Heart left ventricle (tissue), 16 donors: ENCODE results near the gene TMEM100. TPM values are rescaled to one million over a fixed set of nuclear protein-coding genes. Genes with fewer than 3 reads are reported as not detected.

Experiments used
- ATAC-seq, 4 donors: fragments of 200-7000 bp; cut with Tn5 transposase; one replicate each; pipeline ENCODE4 v1.9.1; 2020 to 2022; ENCODE audit warnings: moderate library complexity in 4 of 4, mild to moderate bottlenecking in 3 of 4, moderate number of reproducible peaks in 1 of 4
- DNase-seq, 5 donors: peaks; one replicate each; pipeline ENCODE4 v3.0.0-alpha.2; 2020
- H3K27ac ChIP-seq, 12 donors: fragments of 200-600 bp; sonication (generic) in 4 of 12; one replicate each; pipeline versions ENCODE4 v1.5.0 to v1.8.0; 2016 to 2022; ENCODE audit warnings: mild to moderate bottlenecking in 2 of 12
- H3K27me3 ChIP-seq, 9 donors: fragments of 200-600 bp; sonication (generic) in 2 of 9; one replicate each; pipeline versions ENCODE4 v1.5.1 to v1.8.0; 2016 to 2022; ENCODE audit warnings: mild to moderate bottlenecking in 3 of 9
- H3K36me3 ChIP-seq, 9 donors: fragments of 200-600 bp; sonication (generic) in 2 of 9; one replicate each; pipeline versions ENCODE4 v1.5.0 to v1.8.0; 2018 to 2022; ENCODE audit warnings: mild to moderate bottlenecking in 2 of 9
- H3K4me1 ChIP-seq, 12 donors: fragments of 200-600 bp; sonication (generic) in 4 of 12; one replicate each; pipeline versions ENCODE4 v1.5.0 to v1.8.0; 2016 to 2022; ENCODE audit warnings: mild to moderate bottlenecking in 3 of 12
- H3K4me3 ChIP-seq, 12 donors: fragments of 200-600 bp; sonication (generic) in 4 of 12; one replicate each; pipeline versions ENCODE4 v1.5.0 to v1.8.0; 2017 to 2022; ENCODE audit warnings: mild to moderate bottlenecking in 9 of 12, moderate library complexity in 4 of 12
- H3K9me3 ChIP-seq, 12 donors: fragments of 200-600 bp; sonication (generic) in 4 of 12; one replicate each; pipeline versions ENCODE4 v1.5.0 to v1.8.0; 2016 to 2022; ENCODE audit warnings: mild to moderate bottlenecking in 1 of 12
- CTCF ChIP-seq, 12 donors: fragments of 200-600 bp; sonication (generic) in 4 of 12; IDR thresholded peaks; one replicate each; pipeline versions ENCODE4 v1.5.0 to v1.8.0; 2018 to 2022; ENCODE audit warnings: antibody characterized with exemption in 12 of 12, mild to moderate bottlenecking in 5 of 12
- POLR2A ChIP-seq, 2 donors: fragments of 450-650 bp; IDR thresholded peaks; one replicate each; pipeline ENCODE4 v1.6.1; 2017; ENCODE audit warnings: antibody characterized with exemption in 2 of 2, mild to moderate bottlenecking in 2 of 2, moderate library complexity in 2 of 2
- WGBS, 4 donors: extraction: QIAGEN DNeasy Blood & Tissue Kit in 2 of 4; methylation state at CpG; one replicate each; pipeline versions ENCODE4 v1.1.5 to v1.1.7; 2013 to 2018; 5-methylcytosine and 5-hydroxymethylcytosine counted together
- intact Hi-C, 10 donors: fragments of 100-400 bp; cut with DNase I; formaldehyde crosslinking; loops; one replicate each; pipeline versions ENCODE4 v1.11.1 to v1.14.2; 2022
- polyA plus RNA-seq, 2 donors: library from polyadenylated mRNA; stranded (reverse); fragments of 200-250 nt; gene quantifications; one replicate each; pipeline ENCODE4 v1.2.3, GENCODE V29; 2013
- total RNA-seq, 9 donors: library from RNA; depleted of rRNA in 2 of 9; stranded (reverse); fragments of >200 nt in 2 of 9; fragmentation: NEBNext Ultra II Directional in 3 of 9; extraction: Animal tissue kit (Norgen Biotek cat#: 25700) in 3 of 9; gene quantifications; one replicate each; pipeline versions ENCODE4 v1.1.0 to v1.2.4, GENCODE V29; 2016 to 2023
- donor health status: ischemic (EF 13 %, LVEDD 7.1; RV severe dilation, severe dysfunction).
- donor health status: healthy with polysubstance abuse.
- donor health status: DM: no; HTN: yes; CAD: no.
- donor health status: DM: no; HTN: no; CAD: no.
- donor health status: ischemic (EF 25% LVEDD 6.9; RV normal size, moderate dysfunction).
- donor health status: ischemic (EF 25% LVEDD 5.7; RV mildly dilated, moderate dysfunction).
- donor health status: healthy.
- donor health status: DM: yes; HTN: yes; CAD: no.
- donor health status: ischemic (EF 35%, LVEDD 5.7; RV mildly dilated, moderate dysfunction).
- donor health status: nonischemic (EF 11% LVEDD 7.7; RV severe dilation, severe dysfunction).
- donor health status: DM: yes; HTN: yes; CAD: no.
- donor health status: PGD.
- donor health status: ischemic (EF 29% LVEDD 5.4; RV normal size, mild dysfunction).
- donor health status: nonischemic (EF 23%, LVEDD 6.1; RV moderate dilation, normal function).

TMEM100 gene
- total and polyA plus RNA-seq, 11 donors = 2.3 to 9.3 (median 5.3) TPM

- 66 to 90% (median 88%) methylated on average over 1 of the region's 1 CpG for WGBS, 4 donors
- ATAC-seq (no peak), DNase-seq (no peak)
- no peaks in the 10 kb centered on the region for H3K27me3 ChIP-seq
- no peaks in the 10 kb centered on the region for H3K9me3 ChIP-seq
- TF ChIP-seq POLR2A (IDR thresholded peaks at IDR 0.05) (no peak), CTCF (IDR thresholded peaks at IDR 0.05) (no peak)
- peaks cover 0 to 58% (median 31%) of the 10 kb centered on the region in 12 donors for H3K4me1 ChIP-seq
- no peaks in the 10 kb centered on the region for H3K36me3 ChIP-seq
- H3K4me3 ChIP-seq = peak overlapping the region in 2 of 12 donors; percentile 34 to 48
- intact Hi-C loops = loop anchor here in 1 of 10 donors (10.0 kb wide), 1 partner anchor 305 kb away; the partner anchor contains the start of gene MMD
- H3K27ac ChIP-seq = peak overlapping the region in 2 of 12 donors; percentile 81 to 86
Observed at GRCh38 chr17:55729484-55729883, 6.8 kb upstream of the TMEM100 start.

- H3K27me3 ChIP-seq = no peaks in the 10 kb centered on the region
- no peaks in the 10 kb centered on the region for H3K9me3 ChIP-seq
- TF ChIP-seq CTCF (IDR thresholded peaks at IDR 0.05) (no peak), POLR2A (IDR thresholded peaks at IDR 0.05) (no peak)
- no peak for DNase-seq
- peaks cover 0 to 59% (median 30%) of the 10 kb centered on the region in 12 donors for H3K4me1 ChIP-seq
- no peaks in the 10 kb centered on the region for H3K36me3 ChIP-seq
- 86 to 98% (median 94%) methylated on average over 5 of the region's 5 CpGs for WGBS, 4 donors
- H3K4me3 ChIP-seq = peak overlapping the region in 1 of 12 donors; percentile 6
- intact Hi-C loops = loop anchor here in 1 of 10 donors (10.0 kb wide), 1 partner anchor 304 kb away; the partner anchor contains the start of gene MMD
- H3K27ac ChIP-seq = peak overlapping the region in 5 of 12 donors; percentile 2 to 51 (median 25)
- ATAC-seq = no peak
Observed at GRCh38 chr17:55728833-55729232, 6.2 kb upstream of the TMEM100 start.

GRCh38 chr17:55728361-55728760, 5.7 kb upstream of the TMEM100 start:
- no peaks in the 10 kb centered on the region for H3K36me3 ChIP-seq
- 90 to 95% (median 93%) methylated on average over 5 of the region's 5 CpGs for WGBS, 4 donors
- H3K4me3 ChIP-seq = peak overlapping the region in 1 of 12 donors; percentile 6
- no peaks in the 10 kb centered on the region for H3K27me3 ChIP-seq
- TF ChIP-seq POLR2A (IDR thresholded peaks at IDR 0.05) = no peak
- TF ChIP-seq CTCF (IDR thresholded peaks at IDR 0.05) = no peak
- no peak for DNase-seq
- peak overlapping the region in 4 of 12 donors; percentile 19 to 51 (median 38) for H3K27ac ChIP-seq
- ATAC-seq = no peak
- intact Hi-C loops = loop anchor here in 1 of 10 donors (10.0 kb wide), 1 partner anchor 304 kb away; the partner anchor contains the start of gene MMD
- H3K9me3 ChIP-seq = no peaks in the 10 kb centered on the region
- H3K4me1 ChIP-seq = peaks cover 0 to 58% (median 30%) of the 10 kb centered on the region in 12 donors

GRCh38 chr17:55727920-55728319, 5.3 kb upstream of the TMEM100 start:
- intact Hi-C loops = loop anchor here in 1 of 10 donors (10.0 kb wide), 1 partner anchor 303 kb away; the partner anchor contains the start of gene MMD
- no peaks in the 10 kb centered on the region for H3K27me3 ChIP-seq
- no peak overlapping the region for H3K4me3 ChIP-seq
- H3K27ac ChIP-seq = peak overlapping the region in 2 of 12 donors; percentile 50 to 51
- 61 to 100% (median 96%) methylated on average over 1 of the region's 1 CpG for WGBS, 4 donors
- DNase-seq = no peak
- H3K9me3 ChIP-seq = no peaks in the 10 kb centered on the region
- no peak for ATAC-seq
- TF ChIP-seq POLR2A (IDR thresholded peaks at IDR 0.05) (no peak), CTCF (IDR thresholded peaks at IDR 0.05) (no peak)
- peaks cover 0 to 57% (median 30%) of the 10 kb centered on the region in 12 donors for H3K4me1 ChIP-seq
- H3K36me3 ChIP-seq = no peaks in the 10 kb centered on the region
